Occipital lobe (tissue), 2 donors: Measurements from ENCODE around the gene ANKMY2. TPM values are rescaled to one million over a fixed set of nuclear protein-coding genes. Genes with fewer than 3 reads are reported as not detected.

Experiments
- DNase-seq: peaks from one replicate; lab custom pipeline; 2025; lab: John Stamatoyannopoulos, UW
- total RNA-seq: library from RNA; depleted of rRNA; stranded (reverse); fragments of >200 nt; gene quantifications from one replicate; pipeline ENCODE4 v1.2.3, GENCODE V29; 2014

ANKMY2 gene
- total RNA-seq, 1 donor from 2014 or later: 78.0 TPM

DNA sequence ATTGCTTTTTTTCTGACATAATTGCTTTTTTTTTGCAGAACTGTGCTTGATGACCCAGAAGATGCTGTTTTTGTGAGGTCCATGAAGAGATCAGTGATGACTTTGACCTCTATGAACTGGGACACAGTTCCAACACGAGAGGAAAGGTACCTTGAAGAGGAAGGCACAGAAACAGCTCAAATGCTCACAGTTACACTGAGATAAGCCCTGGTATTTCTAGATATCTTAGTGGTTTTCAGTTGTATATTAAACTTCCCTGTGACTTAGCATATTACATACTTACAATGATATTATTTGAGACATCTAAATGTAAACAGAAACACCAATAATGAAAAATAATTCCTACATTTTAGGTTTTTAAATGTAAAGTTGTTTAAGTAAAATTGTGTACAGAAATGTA is 64.3 kb downstream of the ANKMY2 start:
- DNase-seq: no peak

DNA sequence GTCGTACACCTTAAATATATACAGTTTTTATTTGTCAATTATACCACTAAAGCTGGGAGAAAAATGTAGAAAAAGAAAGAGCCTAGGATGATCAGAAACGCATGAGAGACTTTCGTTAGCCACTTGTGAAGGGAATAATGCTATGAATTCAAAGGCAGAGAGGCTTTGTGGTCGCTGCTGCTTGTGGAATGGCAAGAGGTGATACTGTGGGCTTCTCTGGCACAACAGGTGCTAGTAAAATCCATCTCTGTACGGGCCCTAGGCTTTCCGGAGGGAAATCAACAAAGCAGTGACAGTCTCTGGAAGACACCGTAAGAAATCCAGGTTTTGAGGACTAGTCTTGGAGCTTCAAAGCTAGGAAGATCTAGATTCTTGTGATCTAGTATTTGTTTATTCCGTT is 66.3 kb downstream of the ANKMY2 start:
- DNase-seq: no peak

DNA sequence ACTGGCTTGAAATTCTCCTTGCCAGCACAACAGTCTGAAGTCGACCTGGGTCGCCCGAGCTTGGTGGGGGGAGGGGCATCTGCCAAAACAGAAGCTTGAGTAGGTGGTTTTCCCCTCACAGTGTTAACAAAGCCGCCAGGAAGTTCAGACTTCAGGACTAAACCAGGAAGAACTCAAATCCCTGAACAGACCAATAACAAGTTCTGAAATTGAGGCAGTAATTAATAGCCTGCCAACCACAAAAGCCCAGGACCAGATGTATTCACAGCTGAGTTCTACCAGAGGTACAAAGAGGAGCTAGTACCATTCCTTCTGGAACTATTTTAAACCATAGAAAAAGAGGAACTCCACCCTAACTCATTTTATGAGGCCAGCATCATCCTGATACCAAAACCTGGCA is 73.6 kb downstream of the ANKMY2 start:
- DNase-seq: no peak

DNA sequence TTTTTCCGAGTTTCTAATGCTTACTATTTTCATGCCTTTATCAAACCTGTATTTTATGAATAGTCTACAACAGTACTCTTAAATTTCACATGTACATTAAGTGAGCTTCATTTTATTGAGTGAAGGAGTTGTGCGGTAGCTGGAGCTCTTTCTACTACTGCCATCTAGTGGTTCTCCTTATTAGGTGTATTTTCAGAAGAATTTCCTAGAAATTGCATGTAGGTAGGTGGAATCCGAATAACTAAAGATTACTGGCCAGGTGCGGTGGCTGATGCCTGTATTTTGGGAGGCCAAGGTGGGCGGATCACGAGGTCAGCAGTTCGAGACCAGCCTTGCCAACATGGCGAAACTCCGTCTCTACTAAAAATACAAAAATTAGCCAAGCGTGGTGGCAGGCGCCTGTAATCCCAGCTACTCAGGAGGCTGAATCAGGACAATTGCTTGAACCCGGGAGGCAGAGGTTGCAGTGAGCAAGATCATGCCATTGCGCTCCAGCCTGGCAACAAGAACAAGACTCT is 80.6 kb downstream of the ANKMY2 start:
- no peak for DNase-seq

DNA sequence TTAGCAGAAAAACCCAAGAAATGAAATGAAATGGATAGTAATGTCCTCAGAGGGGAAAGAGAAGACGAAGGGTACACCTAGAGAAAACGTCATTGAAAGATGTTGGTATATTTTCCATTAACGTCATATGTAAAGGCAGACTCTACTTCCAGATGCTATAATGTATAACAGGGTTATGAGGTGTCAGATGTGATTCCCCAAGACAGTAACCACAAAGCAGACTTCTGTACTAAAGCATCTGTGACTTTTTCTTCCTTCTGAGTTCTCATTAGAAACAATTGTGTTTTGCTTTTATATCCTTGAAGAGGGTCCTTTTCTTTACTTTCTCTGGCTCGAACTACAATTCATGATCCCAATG is 81.6 kb downstream of the ANKMY2 start:
- DNase-seq: no peak

DNA sequence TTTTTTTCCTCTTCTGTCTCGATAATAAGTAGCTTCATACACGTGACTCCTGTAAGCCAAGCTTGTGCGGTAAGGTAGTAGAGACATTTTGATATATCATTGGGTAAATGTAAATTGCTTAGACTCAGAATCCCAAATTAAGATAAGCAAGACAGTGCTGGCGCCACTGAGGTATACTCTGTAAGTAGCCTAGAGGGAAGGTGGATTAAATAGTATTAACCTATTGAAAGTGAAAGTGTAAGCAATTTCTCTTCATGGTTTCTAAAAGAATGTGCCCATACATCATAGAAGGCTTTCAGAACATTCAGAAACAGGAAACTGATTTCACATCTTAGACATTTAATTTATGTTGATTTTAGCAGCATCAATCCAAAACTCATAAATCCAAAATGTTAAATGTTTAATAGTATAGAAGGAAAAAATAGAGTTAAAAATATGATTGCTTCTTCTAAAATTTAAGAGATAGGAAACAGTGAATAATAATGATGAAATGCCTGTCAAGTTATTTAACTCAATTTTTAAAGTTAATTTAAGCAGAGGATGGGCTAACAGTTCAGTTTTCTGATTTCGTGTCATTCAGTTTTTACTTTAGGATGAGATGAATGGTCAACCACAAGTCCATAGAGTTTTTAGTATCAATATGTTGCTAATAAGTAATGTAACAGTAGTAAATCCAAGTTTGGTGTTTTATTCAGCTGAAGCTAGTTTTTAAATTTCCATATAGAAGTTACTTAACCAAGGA is 82.1 kb downstream of the ANKMY2 start:
- no peak for DNase-seq

DNA sequence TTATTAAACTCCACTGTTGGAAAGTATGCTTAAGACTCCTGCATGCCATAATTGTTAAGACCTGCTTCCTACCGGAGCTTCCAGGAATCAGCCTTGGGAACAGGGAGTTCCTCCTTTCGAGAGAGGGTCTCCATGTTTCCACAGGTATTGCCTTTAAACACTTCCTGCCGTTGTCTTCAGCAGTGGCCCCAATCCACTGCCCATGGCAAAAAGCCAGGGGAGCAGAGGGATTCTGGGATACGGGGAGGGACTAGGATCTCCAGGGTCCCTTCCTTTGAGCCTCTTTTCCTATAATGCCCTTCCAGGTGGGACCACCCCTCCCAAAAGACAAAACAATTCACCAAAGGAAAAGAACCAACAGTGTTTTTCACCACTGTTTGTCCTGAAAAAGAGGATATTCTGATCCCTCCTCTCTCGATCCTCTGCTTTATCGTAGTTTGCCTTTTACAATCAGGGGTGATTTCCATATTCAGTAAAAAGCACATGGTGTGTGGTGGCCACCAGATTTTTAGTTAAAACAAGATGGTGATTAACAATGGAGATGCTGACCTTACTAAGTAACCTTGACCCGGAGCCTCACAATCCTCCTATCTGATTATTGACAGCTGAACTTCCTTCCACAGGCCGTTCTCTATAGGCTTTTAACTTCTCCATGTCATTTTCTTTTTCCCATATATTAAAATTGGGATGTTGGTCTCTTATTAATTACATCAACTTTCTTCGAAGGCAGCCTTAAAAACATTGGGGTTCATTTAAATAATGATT is 82.9 kb downstream of the ANKMY2 start:
- DNase-seq: no peak

DNA sequence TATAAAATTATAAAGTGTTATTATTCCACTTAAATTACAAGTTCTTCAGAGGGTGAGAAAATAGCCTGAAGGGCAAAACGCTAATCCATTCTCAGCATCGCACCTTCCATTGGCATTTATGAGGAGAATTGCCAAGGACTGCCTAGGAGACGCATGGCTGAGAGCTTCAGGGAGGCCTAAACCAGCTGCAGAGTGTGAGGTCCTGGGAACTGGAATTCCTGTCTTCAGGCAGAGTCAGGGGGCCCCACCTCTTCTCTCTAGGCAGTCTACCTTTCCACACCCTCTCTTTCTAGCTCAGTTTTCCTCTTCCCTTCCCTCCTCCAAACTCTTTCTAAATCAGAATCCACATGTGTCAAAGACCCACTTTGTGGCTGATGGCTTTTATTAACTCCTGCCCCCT is 83.6 kb downstream of the ANKMY2 start:
- DNase-seq: no peak

DNA sequence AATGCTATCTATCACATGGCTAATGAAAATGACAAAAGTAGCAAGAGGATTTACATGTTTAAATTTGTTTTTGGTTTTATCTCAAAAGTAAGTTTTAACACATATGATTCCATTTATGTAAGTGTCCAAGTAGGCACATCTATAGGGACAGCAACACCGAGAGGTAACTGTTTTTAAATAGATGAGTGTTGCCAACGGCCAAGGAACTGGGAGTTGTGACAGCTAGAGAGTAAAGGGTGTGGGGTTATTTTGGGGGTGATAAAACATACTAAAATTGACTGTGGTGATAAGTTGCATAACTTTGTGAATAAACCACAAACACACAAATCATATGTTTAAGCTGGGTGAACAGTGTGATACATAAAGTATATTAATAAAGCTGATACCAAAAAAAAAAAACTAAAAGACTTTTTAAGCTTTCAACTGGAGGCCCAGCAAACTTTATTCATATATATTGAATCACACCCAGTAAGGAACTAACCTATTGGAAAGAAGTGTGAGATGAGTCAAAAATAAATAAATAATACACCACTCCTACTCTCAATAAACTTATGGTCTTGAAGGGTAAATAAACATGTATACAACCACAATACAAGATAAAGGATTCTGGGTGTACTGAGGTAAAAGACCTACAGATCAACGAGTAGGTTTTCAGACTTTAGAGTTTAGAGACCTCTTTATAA is 85.9 kb downstream of the ANKMY2 start:
- DNase-seq: no peak

DNA sequence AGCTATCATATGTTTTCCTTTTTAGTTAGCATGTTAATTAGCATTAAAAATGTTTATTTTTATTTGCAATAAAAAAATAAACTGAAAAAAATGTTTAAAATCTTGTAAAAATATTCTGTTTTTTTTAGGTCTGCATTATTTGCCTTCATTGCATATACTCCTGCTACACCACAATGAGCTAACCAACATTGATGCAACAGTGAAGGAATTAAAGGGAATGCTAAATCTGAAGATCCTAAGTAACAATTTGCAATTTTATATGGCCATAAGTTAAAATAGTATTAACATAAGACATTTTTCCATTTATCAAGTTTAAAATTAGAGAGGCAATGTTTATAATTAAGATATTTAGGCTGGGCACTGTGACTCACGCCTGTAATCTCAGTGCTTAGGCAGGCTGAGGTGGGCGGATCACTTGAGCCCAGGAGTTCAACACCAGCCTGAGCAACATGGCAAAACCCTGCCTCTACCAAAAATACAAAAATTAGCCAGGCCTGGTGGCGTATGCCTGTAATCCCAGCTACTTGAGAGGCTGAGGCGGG is 86.7 kb downstream of the ANKMY2 start:
- no peak for DNase-seq

DNA sequence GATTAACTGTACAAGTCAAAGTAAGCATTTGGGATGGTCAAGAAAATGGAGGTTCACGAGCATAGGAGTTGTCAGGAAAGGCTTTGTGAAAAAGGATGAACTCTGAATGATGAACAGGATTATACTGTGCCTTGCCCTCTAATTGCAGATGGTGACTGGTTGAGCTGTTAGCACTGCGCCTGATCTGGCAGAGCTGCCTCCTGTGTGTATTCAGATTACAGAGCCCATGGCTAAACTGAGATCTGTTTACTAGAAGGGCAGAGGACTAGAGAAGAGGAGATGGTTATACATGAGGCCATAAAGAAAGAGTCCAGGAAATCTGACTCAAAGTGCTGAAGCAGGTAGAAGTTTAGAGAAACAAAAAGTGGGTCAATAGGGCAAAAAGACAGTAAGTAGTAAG is 89.2 kb downstream of the ANKMY2 start:
- no peak for DNase-seq

DNA sequence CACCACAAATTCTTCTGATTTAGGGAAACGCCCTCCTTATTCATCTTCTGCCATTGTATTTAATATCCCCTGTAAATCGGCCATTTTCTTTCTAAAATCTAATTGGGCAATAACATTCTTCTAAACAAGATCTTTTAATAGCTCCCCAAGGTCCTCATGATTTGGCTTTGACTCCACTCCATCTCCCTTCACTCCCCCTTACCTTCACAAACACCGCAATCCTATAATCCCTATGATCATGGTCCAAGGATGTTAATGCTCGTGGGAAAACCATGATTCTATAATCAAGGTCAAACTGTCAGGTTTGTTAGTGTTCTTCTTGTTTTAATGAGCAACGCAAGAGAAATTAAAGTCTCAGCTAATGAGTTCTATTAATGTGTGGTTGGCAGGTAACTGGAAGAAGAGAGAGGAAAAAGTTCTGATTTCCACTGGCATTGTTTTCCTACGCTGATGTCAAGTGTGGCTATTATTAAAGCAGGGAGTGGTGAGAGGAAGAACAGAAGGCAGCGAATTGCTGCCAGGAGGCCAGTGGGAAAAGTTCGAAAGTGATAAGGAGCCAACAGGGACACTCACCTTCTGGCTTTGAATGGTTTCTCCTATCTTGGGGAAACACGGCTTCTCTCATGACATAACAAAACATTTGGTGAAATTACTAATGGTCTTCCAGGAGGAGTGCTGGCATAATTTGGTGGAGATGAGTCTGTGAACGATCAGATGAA is 90.9 kb downstream of the ANKMY2 start:
- DNase-seq: no peak

DNA sequence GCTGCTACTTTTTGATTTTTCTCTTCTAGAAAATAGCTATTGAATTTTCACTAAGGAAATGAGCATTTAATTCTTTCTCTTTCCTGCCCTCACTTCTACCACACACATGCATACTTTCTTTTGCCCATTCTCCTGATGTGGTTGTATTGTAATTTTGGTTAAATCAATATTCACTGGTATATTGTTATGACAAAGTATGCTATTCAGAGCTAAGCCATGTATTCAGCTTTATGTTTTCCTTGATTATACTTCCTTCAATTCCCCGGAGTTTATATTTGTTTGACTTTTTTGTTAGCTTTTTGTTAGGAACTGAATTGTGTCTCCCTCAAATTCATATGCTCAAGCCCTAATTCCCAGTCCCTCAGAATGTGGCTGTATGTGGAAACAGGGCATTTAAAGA is 94.9 kb downstream of the ANKMY2 start:
- no peak for DNase-seq

Other genes starting within 250 kb of the ANKMY2 start
- 9.5 TPM for gene CRPPA, start 224.2 kb downstream of the ANKMY2 start, total RNA-seq
- gene SOSTDC1, start 180.0 kb downstream of the ANKMY2 start, total RNA-seq: 12.6 TPM
- gene LRRC72, start 118.9 kb downstream of the ANKMY2 start, total RNA-seq: not detected
- gene BZW2, start 427 bp upstream of the ANKMY2 start, total RNA-seq: 85.2 TPM
- 91.9 TPM for gene TSPAN13, start 108.0 kb upstream of the ANKMY2 start, total RNA-seq
- gene AGR2, start 159.2 kb upstream of the ANKMY2 start, total RNA-seq: 1.7 TPM
- not detected for gene AGR3, start 236.2 kb upstream of the ANKMY2 start, total RNA-seq